Endothelial cell of umbilical vein (primary cell): ENCODE data around the gene KCNJ4. TPM values are rescaled to one million over a fixed set of nuclear protein-coding genes. Genes with fewer than 3 reads are reported as not detected.

Experiments used
- BruUV-seq: library from RNA; stranded (reverse); fragments of 400-500 nt; replicated peaks from 2 replicates; lab custom pipeline; 2021; lab: Mats Ljungman, UMichigan
- CTCF ChIA-PET: fragments of 300-600, 350-600 bp; sonication (Branson Sonifier 250); formaldehyde crosslinking; loops from one replicate; lab custom pipeline; 2021; ENCODE audit warnings: antibody characterized with exemption, inconsistent platforms; lab: Charles Lee
- POLR2A ChIA-PET: fragments of 300-600, 350-600 bp; sonication (Branson Sonifier 250); formaldehyde crosslinking; loops from one replicate; lab custom pipeline; 2021; ENCODE audit warnings: antibody characterized with exemption, inconsistent platforms; lab: Charles Lee
- DNase-seq: peaks from one replicate; pipeline ENCODE4 v3.0.0-alpha.2; 2011; ENCODE audit warnings: low read depth, low spot score
- FAIRE-seq: peaks from 2 replicates; lab custom pipeline; 2011; peaks lifted over from hg19 to GRCh38; lab: Jason Lieb, UNC
- H2AFZ ChIP-seq: 2 replicates; pipeline ENCODE4 v1.6.0; 2012; ENCODE audit warnings: low read depth, low read length, control low read depth, inconsistent platforms
- H3K27ac ChIP-seq: 2 replicates; pipeline ENCODE4 v1.5.1; 2011; ENCODE audit warnings: low read depth, mild to moderate bottlenecking, control low read depth, low read length, moderate library complexity; ENCODE audit not compliant: insufficient read depth
- H3K27me3 ChIP-seq, 2 experiments: 2 replicates each; pipeline versions ENCODE4 v1.6.0 to v1.6.1; 2011; ENCODE audit warnings: low read length in 2 of 2, mixed read lengths in 1 of 2; ENCODE audit not compliant: control insufficient read depth in 2 of 2, insufficient read depth in 2 of 2
- H3K36me3 ChIP-seq, 2 experiments: 2 replicates in 1 of 2; 3 replicates in 1 of 2; pipeline ENCODE4 v1.5.1; 2011; ENCODE audit warnings: low read length in 2 of 2, mild to moderate bottlenecking in 1 of 2, moderate library complexity in 1 of 2; ENCODE audit not compliant: control insufficient read depth in 2 of 2, insufficient read depth in 2 of 2; ENCODE audit errors: extremely low read depth in 1 of 2
- H3K4me1 ChIP-seq: 3 replicates; pipeline ENCODE4 v1.5.1; 2011; ENCODE audit warnings: mild to moderate bottlenecking, low read length; ENCODE audit not compliant: control insufficient read depth, insufficient read depth; ENCODE audit errors: extremely low read depth
- H3K4me2 ChIP-seq: 2 replicates; pipeline ENCODE4 v1.6.1; 2011; ENCODE audit warnings: low read length, control low read depth, mixed read lengths; ENCODE audit not compliant: insufficient read depth
- H3K4me3 ChIP-seq, 3 experiments: fragments of 200-600 bp in 1 of 3; sonication (generic), shearing (Covaris generic) in 1 of 3; replicated peaks in 1 of 3; 2 replicates each; pipeline ENCODE4 v1.5.1; 2011 to 2016; ENCODE audit warnings: control low read depth in 3 of 3, low read length in 3 of 3, mild to moderate bottlenecking in 2 of 3, inconsistent platforms in 1 of 3, low read depth in 1 of 3, moderate library complexity in 1 of 3; ENCODE audit not compliant: insufficient read depth in 1 of 3
- H3K79me2 ChIP-seq: 2 replicates; pipeline ENCODE4 v1.6.0; 2012; ENCODE audit warnings: low read length, inconsistent platforms; ENCODE audit not compliant: control insufficient read depth, insufficient read depth
- H3K9ac ChIP-seq: replicated peaks from 2 replicates; pipeline ENCODE3; 2011; ENCODE audit warnings: low read length, control low read depth; ENCODE audit not compliant: insufficient read depth; ENCODE audit errors: extremely low read depth
- H3K9me1 ChIP-seq: replicated peaks from 3 replicates; pipeline ENCODE4 v1.6.0; 2011; ENCODE audit warnings: mild to moderate bottlenecking, low read length; ENCODE audit not compliant: control insufficient read depth, insufficient read depth; ENCODE audit errors: extremely low read depth
- H3K9me3 ChIP-seq: replicated peaks from 2 replicates; pipeline ENCODE4 v1.5.1; 2012; ENCODE audit warnings: low read length, inconsistent platforms; ENCODE audit not compliant: control insufficient read depth, insufficient read depth
- H4K20me1 ChIP-seq: replicated peaks from 2 replicates; pipeline ENCODE3; 2011; ENCODE audit warnings: mild to moderate bottlenecking, low read length; ENCODE audit not compliant: control insufficient read depth, insufficient read depth; ENCODE audit errors: extremely low read depth
- EZH2 ChIP-seq: IDR thresholded peaks from 2 replicates; pipeline ENCODE4 v1.6.1; 2012; ENCODE audit warnings: borderline replicate concordance, low read depth, mild to moderate bottlenecking, moderate library complexity, low read length, inconsistent platforms; ENCODE audit not compliant: severe bottlenecking
- FOS ChIP-seq: IDR thresholded peaks from 2 replicates; pipeline ENCODE4 v1.6.1; 2011; ENCODE audit warnings: mild to moderate bottlenecking, low read length, moderate library complexity, borderline replicate concordance; ENCODE audit not compliant: insufficient read depth
- GATA2 ChIP-seq: IDR thresholded peaks from 2 replicates; pipeline ENCODE4 v1.7.0; 2011; ENCODE audit warnings: low read depth, mild to moderate bottlenecking, moderate library complexity, mixed read lengths, low read length; ENCODE audit not compliant: insufficient read length, insufficient read depth
- JUN ChIP-seq: IDR thresholded peaks from 2 replicates; pipeline ENCODE4 v1.6.1; 2011; ENCODE audit warnings: borderline replicate concordance, low read depth; ENCODE audit not compliant: insufficient read length, insufficient read depth
- MYC ChIP-seq: IDR thresholded peaks from one replicate; pipeline ENCODE4 v1.6.1; 2011; ENCODE audit warnings: mild to moderate bottlenecking, low read depth, low read length
- POLR2A ChIP-seq: IDR thresholded peaks from 2 replicates; pipeline ENCODE4 v1.6.1; 2012; ENCODE audit warnings: low read depth, mild to moderate bottlenecking, control low read depth, low read length
- POLR2AphosphoS5 ChIP-seq: IDR thresholded peaks from 2 replicates; pipeline ENCODE4 v1.6.1; 2012; ENCODE audit warnings: low read depth, mild to moderate bottlenecking, control low read depth, low read length, moderate library complexity; ENCODE audit not compliant: insufficient read depth
- dilution Hi-C: fragments of 300-500 bp; cut with MboI; formaldehyde crosslinking; loops from one replicate; pipeline ENCODE4 v1.15.0; 2019; ENCODE audit warnings: low sequenced_read_pairs; ENCODE audit not compliant: extremely low pct_ligation_motif_present
- intact Hi-C: fragments of 100-400 bp; cut with micrococcal nuclease; formaldehyde crosslinking; loops from one replicate; pipeline ENCODE4 v1.10.0; 2022
- polyA plus RNA-seq, 4 experiments: library from polyadenylated mRNA; depleted of rRNA in 3 of 4; stranded (reverse) in 3 of 4; unstranded in 1 of 4; fragments of >200 nt; gene quantifications; 2 replicates each; pipeline versions ENCODE4 v1.2.1 to v1.2.3, GENCODE V29; 2011 to 2012; ENCODE audit warnings: missing spikeins in 1 of 4
- total RNA-seq: library from RNA; stranded (reverse); gene quantifications from 2 replicates; pipeline ENCODE4 v1.2.3, GENCODE V29; 2021
- TF ChIP-seq, protein P1 (sequence below), 2 donors: IDR thresholded peaks; 1 replicate in 1 of 2; 2 replicates in 1 of 2; pipeline ENCODE4 v1.5.1; 2011; ENCODE audit warnings: low read length in 2 of 2, mild to moderate bottlenecking in 2 of 2, moderate library complexity in 2 of 2, control low read depth in 1 of 2, inconsistent platforms in 1 of 2, low read depth in 1 of 2; ENCODE audit not compliant: insufficient read depth in 1 of 2; ENCODE audit errors: extremely low read depth in 1 of 2
- TF ChIP-seq, protein P2 (sequence below): IDR thresholded peaks from 2 replicates; pipeline ENCODE4 v1.6.1; 2011; ENCODE audit not compliant: insufficient read depth, insufficient read length

KCNJ4 gene
- total and polyA plus RNA-seq, 2 donors (not counting 3 experiments of a cell fraction or from before 2014, with no cell fraction given) = not detected

DNA sequence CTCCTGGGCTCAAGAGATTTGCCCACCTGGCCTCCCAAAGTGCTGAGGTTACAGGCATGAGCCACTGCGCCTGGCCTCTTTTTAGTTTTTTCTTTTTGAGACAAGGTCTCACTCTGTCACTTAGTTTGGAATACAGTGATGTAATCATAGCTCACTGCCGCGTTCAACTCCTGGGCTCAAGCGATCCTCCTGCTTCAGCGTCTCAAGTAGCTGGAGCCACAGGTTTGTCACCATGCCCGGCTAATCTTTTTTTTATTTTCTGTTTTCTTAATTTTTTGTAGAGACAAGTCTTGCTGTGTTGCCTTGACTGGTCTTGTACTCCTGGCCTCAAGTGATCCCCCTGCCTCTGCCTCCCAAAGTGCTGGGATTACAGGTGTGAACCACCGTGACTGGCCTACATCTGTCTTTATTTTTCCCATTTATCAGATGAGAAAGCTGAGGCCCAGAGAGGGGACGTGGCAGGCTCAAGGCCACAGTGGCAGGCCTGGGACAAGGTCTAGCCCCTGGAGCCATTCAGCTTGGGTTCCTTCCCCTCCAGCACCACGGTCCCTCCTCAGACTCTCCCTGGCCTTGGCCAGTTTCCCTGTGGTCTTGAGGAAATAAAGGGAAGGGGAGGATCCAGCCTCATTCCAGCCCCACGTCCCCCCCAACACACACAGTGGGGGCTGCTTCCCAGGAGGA lies 10.1 kb upstream of the KCNJ4 start:
- Histone ChIP-seq H3K27ac (no peak overlapping the region), H3K27me3 (peaks cover 13% of the 10 kb centered on the region in 2 experiments), H3K4me1 (peaks cover 13% of the 10 kb centered on the region), H3K4me3 (no peak overlapping the region), H3K4me2 (no peak overlapping the region), H4K20me1 (no peaks in the 10 kb centered on the region), H3K9me1 (no peaks in the 10 kb centered on the region), H3K9ac (no peak overlapping the region), H3K79me2 (peaks cover 2% of the 10 kb centered on the region), H2AFZ (no peak overlapping the region), H3K9me3 (no peaks in the 10 kb centered on the region), H3K36me3 (no peaks in the 10 kb centered on the region)
- dilution Hi-C loops = no loop called here
- TF ChIP-seq POLR2A = no peak
- no peak for TF ChIP-seq GATA2
- no peak for TF ChIP-seq POLR2AphosphoS5
- no peak for TF ChIP-seq MYC
- TF ChIP-seq FOS = no peak
- no peak for TF ChIP-seq EZH2
- no peak for TF ChIP-seq JUN
- TF ChIP-seq, protein P1, sequence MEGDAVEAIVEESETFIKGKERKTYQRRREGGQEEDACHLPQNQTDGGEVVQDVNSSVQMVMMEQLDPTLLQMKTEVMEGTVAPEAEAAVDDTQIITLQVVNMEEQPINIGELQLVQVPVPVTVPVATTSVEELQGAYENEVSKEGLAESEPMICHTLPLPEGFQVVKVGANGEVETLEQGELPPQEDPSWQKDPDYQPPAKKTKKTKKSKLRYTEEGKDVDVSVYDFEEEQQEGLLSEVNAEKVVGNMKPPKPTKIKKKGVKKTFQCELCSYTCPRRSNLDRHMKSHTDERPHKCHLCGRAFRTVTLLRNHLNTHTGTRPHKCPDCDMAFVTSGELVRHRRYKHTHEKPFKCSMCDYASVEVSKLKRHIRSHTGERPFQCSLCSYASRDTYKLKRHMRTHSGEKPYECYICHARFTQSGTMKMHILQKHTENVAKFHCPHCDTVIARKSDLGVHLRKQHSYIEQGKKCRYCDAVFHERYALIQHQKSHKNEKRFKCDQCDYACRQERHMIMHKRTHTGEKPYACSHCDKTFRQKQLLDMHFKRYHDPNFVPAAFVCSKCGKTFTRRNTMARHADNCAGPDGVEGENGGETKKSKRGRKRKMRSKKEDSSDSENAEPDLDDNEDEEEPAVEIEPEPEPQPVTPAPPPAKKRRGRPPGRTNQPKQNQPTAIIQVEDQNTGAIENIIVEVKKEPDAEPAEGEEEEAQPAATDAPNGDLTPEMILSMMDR (IDR thresholded peaks at IDR 0.05; ENCODE audit: extremely low read depth in 1 of 2, insufficient read depth in 1 of 2, low read depth in 1 of 2, low read length in 2 of 2) = no peak
- TF ChIP-seq, protein P2, sequence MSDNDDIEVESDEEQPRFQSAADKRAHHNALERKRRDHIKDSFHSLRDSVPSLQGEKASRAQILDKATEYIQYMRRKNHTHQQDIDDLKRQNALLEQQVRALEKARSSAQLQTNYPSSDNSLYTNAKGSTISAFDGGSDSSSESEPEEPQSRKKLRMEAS = no peak
- DNase-seq = no peak
- FAIRE-seq = no peak
- CTCF ChIA-PET = interaction anchor here (1.3 kb wide), 1 partner anchor 59 kb away, joined by 4 read pairs; no protein-coding TSS in a partner anchor
- intact Hi-C loops = loop anchor here (5.0 kb wide), 1 partner anchor 68 kb away; no protein-coding TSS in a partner anchor
- no TSS peak for BruUV-seq
- POLR2A ChIA-PET = no interaction called here
